Ecto neural progenitor cell (in vitro differentiated cells): Measurements from ENCODE around the gene KCNJ5.

Experiments
- DNase-seq: peaks from one replicate; pipeline ENCODE4 v3.0.0-alpha.2; 2018; ENCODE audit warnings: low spot score

KCNJ5 gene

GRCh38 chr11:128871168-128871610 lies 20.0 kb upstream of the KCNJ5 start:
- DNase-seq: peak; percentile 65

- no peak for DNase-seq
These were observed 19.1 kb upstream of the KCNJ5 start for GRCh38 chr11:128872094-128872493.

- DNase-seq: no peak
These were observed 18.6 kb upstream of the KCNJ5 start for GRCh38 chr11:128872594-128872993.

GRCh38 chr11:128874427-128874826 lies 16.7 kb upstream of the KCNJ5 start:
- DNase-seq: no peak

- DNase-seq: no peak
These were observed 15.0 kb upstream of the KCNJ5 start for GRCh38 chr11:128876133-128876650.

GRCh38 chr11:128877726-128878125 lies 13.4 kb upstream of the KCNJ5 start:
- DNase-seq: no peak

- DNase-seq: no peak
These were observed 12.7 kb upstream of the KCNJ5 start for GRCh38 chr11:128878455-128878854.

- no peak for DNase-seq
These were observed 11.3 kb upstream of the KCNJ5 start for GRCh38 chr11:128879817-128880216.

GRCh38 chr11:128881221-128881620 lies 9.9 kb upstream of the KCNJ5 start:
- DNase-seq: no peak

- DNase-seq: no peak
These were observed 8.7 kb upstream of the KCNJ5 start for GRCh38 chr11:128882451-128882850.

GRCh38 chr11:128884054-128884453 lies 7.1 kb upstream of the KCNJ5 start:
- no peak for DNase-seq

- DNase-seq: no peak
These were observed 6.3 kb upstream of the KCNJ5 start for GRCh38 chr11:128884703-128885338.

- DNase-seq: no peak
These were observed 4.6 kb upstream of the KCNJ5 start for GRCh38 chr11:128886406-128887124.

GRCh38 chr11:128888034-128888985 lies 2.8 kb upstream of the KCNJ5 start:
- DNase-seq: no peak

- no peak for DNase-seq
These were observed 1.4 kb upstream of the KCNJ5 start for GRCh38 chr11:128889657-128890213.

- DNase-seq: no peak
These were observed 977 bp upstream of the KCNJ5 start for GRCh38 chr11:128890216-128890542.

- DNase-seq: no peak
These were observed 800 bp downstream of the KCNJ5 start for GRCh38 chr11:128891913-128892398.

- no peak for DNase-seq
These were observed 1.9 kb downstream of the KCNJ5 start for GRCh38 chr11:128892866-128893565.

- no peak for DNase-seq
These were observed 2.6 kb downstream of the KCNJ5 start for GRCh38 chr11:128893578-128894285.

GRCh38 chr11:128894286-128894681 lies 3.1 kb downstream of the KCNJ5 start:
- no peak for DNase-seq

GRCh38 chr11:128894685-128895084 lies 3.5 kb downstream of the KCNJ5 start:
- no peak for DNase-seq
